ENCODE results near the gene FAM219B.

GRCh38 chr15:74873036-74873755 is 33.5 kb downstream of the FAM219B start, which contains the start of gene SCAMP2:
- peak; percentile 85 for TF ChIP-seq POLR2A (IDR thresholded peaks at IDR 0.05; ENCODE audit: low read length)
- TF ChIP-seq GATA1 (IDR thresholded peaks at IDR 0.05; ENCODE audit: low read depth, low read length) = no peak

Measured in erythroblast (primary cell).